SIG-M5 treated with dmso at 0.1 percent for 504 hours (cell line): ENCODE results near the gene IGF2BP3.
A peak's percentile ranks its signal among the peaks of the same experiment; 100 is the strongest.
"Not testable (repeated sequence)": the region's sequence is repeated elsewhere in the genome, so short reads cannot be mapped to it uniquely, and the experiment has no call there.

Experiments
- DNase-seq: peaks from one replicate; lab custom pipeline; 2025; ENCODE audit not compliant: unreplicated experiment; lab: John Stamatoyannopoulos, UW

IGF2BP3 gene

DNA sequence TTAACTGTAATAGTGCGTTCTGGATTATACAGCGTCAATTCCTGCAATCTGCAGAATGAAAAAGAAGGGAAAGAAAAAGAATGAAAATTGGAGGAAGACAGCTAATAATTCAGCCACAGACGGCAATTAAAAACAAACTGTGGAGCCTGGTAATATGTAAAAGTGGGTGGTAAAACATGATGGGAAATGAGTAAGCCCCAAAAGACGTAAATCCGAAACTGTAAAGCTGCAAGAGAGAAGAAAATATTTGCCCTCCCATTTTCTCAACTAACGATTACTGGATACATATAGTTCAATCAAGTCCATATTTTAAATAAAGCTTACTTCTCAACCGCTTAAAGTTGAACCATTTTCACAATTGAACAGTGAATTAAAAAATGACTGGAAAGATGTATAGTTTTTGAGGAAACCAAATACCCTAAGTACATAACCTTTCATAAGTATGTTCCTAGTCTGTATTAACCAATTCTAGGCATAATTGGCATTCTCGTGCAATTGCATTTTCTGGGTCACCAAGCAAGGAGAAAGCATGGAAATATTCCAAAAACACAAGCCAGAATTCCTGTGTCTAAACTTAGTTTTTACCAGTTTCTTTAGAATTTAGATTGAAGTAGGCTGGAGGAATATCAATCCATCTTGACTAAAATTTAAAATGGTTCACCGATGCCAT lies 126.3 kb downstream of the IGF2BP3 start:
- DNase-seq: no peak

GRCh38 chr7:23343102-23343501 lies 127.2 kb downstream of the IGF2BP3 start:
- no peak for DNase-seq

GRCh38 chr7:23341846-23342598 lies 128.3 kb downstream of the IGF2BP3 start:
- no peak for DNase-seq

- DNase-seq: no peak
These were observed 131.4 kb downstream of the IGF2BP3 start for GRCh38 chr7:23338863-23339262.

GRCh38 chr7:23338439-23338838 lies 131.9 kb downstream of the IGF2BP3 start:
- no peak for DNase-seq

- no peak for DNase-seq
These were observed 132.9 kb downstream of the IGF2BP3 start for GRCh38 chr7:23337374-23337773.

- DNase-seq: no peak
These were observed 133.4 kb downstream of the IGF2BP3 start for GRCh38 chr7:23336799-23337283.

GRCh38 chr7:23336086-23336485 lies 134.2 kb downstream of the IGF2BP3 start:
- DNase-seq: no peak

DNA sequence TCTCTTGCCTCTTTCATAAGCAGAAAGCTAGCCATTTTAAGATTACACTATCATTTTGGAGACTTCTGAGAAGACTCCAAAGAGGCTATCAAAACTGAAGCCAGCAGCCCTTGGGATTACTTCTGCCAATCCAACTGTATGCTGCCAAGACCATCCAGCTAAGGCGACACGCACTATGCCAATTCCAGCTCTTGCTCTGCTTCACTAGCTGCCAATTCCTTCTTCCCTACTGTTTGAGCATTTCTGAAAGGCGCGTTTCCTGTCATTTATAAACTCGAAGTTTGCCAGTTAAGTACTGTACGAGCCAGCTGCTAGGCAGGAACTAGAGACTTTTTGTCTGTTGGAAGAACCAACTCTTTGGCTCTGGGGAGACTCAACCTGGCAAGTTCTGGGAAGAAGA lies 134.7 kb downstream of the IGF2BP3 start:
- DNase-seq: no peak

DNA sequence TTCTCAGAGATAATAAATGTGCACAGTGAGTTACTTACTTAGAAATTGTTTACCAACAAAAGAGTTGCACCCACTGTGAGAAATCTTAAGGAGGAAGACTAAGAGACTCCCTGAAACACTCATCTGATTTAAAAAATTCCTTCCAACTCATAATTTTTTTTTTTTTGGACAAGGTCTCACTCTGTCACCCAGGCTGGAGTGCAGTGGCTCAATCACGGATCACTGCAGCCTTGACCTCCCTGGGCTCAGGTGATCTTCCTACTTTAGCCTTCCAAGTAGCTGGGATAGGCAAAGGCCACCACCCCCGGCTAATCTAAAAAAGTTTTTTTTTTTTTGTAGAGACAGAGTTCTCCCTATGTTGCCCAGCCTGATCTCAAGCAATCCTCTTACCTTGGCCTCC lies 135.2 kb downstream of the IGF2BP3 start:
- DNase-seq: no peak

GRCh38 chr7:23334482-23335056 lies 135.7 kb downstream of the IGF2BP3 start:
- peak; percentile 40 for DNase-seq

GRCh38 chr7:23333671-23334246 lies 136.5 kb downstream of the IGF2BP3 start:
- no peak for DNase-seq

- no peak for DNase-seq
These were observed 137.2 kb downstream of the IGF2BP3 start for GRCh38 chr7:23332910-23333612.

- DNase-seq: no peak
These were observed 138.1 kb downstream of the IGF2BP3 start for GRCh38 chr7:23332193-23332592.

DNA sequence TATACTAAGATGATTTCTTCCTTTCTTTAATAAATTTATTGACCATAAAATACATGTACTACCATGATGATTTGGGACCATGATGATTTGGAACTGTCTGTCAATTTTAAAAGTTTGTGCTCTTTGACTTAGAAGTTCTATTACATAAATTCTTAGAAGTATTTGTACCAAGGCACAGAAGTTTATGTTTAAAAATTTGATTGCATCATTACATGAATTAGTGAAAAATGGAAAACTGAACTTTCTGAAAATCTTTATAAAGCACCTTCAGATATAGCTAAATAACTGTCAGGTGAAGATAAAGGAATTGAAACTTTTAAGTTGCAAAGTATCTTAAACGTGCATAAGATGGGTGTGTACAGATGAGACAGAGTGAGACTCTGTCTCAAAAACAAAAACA lies 139.2 kb downstream of the IGF2BP3 start:
- no peak for DNase-seq

DNA sequence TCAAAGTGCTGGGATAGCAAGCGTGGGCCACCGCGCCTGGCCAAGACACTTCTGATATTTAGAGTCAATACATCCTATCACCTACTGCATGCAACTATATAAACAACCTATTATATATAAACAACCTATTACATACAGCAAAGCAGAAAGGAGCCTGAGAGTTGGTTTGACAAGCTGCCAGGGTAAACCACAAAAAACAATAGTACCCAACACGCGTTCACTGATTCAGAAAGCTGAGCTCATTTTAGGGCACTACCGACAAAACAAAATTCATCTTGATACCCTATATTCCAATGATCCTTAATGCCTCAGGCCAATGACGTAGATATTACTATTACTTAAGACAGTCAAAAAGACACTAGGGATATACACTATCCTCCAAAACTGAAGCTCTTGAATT lies 154.9 kb downstream of the IGF2BP3 start:
- DNase-seq: no peak

GRCh38 chr7:23312141-23312540 lies 158.2 kb downstream of the IGF2BP3 start:
- not testable (repeated sequence) for DNase-seq

GRCh38 chr7:23308754-23309153 lies 161.5 kb downstream of the IGF2BP3 start:
- DNase-seq: no peak

DNA sequence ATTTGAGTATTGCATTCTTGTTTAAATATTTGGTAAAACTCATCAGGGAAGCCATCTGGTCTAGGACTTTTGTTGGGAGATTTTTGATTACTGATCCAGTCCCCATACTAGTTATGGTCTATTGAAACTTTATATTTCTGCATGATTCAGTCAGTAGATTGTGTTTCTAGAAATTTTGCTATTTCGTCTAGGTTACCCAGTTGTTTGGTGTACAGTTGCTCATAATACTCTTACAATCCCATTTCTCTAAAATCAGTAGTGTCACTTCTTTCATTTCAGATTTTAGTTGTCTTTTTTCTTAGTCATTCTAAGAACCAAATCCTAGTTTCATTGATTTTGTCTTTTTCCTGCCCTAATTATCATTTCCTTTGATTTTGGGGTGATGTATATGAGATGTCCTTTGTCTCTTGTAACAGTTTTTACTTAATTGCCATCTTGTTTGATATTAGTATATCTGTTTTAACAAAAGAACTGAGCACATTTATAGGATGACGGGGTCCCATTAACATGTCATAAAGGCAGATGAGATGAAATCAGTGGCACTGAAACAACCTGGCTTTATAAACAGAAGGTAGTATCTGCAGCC lies 163.3 kb downstream of the IGF2BP3 start:
- no peak for DNase-seq

GRCh38 chr7:23299770-23300300 lies 170.5 kb downstream of the IGF2BP3 start:
- no peak for DNase-seq
